AG04450 (cell line): Measurements from ENCODE around the gene MAN1C1. TPM values are rescaled to one million over a fixed set of nuclear protein-coding genes. Genes with fewer than 3 reads are reported as not detected.

Experiments
- CTCF ChIA-PET: fragments of 300-600, 350-600 bp; formaldehyde crosslinking; extraction: SDS; loops from one replicate; lab custom pipeline; 2022; ENCODE audit warnings: antibody characterized with exemption, inconsistent platforms; lab: Charles Lee
- POLR2A ChIA-PET: fragments of 350-600 bp; formaldehyde crosslinking; extraction: SDS; loops from one replicate; lab custom pipeline; 2021; ENCODE audit warnings: antibody characterized with exemption, inconsistent platforms; lab: Yijun Ruan, JAX
- DNase-seq: peaks from one replicate; pipeline ENCODE4 v3.0.0-alpha.2; 2011; ENCODE audit warnings: low read depth, low spot score
- H3K27ac ChIP-seq: one replicate; pipeline ENCODE4 v1.5.1; 2012; ENCODE audit warnings: low read depth, low read length, control low read depth
- H3K27me3 ChIP-seq: one replicate; pipeline ENCODE4 v1.6.0; 2012; ENCODE audit warnings: low read length; ENCODE audit not compliant: control insufficient read depth, insufficient read depth
- H3K4me3 ChIP-seq: 2 replicates; pipeline ENCODE4 v1.5.1; 2011; ENCODE audit warnings: mild to moderate bottlenecking, low read depth, low read length, control low read depth
- H3K9me3 ChIP-seq: 2 replicates; pipeline ENCODE4 v1.5.1; 2012; ENCODE audit warnings: low read length; ENCODE audit not compliant: control insufficient read depth, insufficient read depth
- polyA plus RNA-seq: library from polyadenylated mRNA; depleted of rRNA; stranded (reverse); fragments of >200 nt; gene quantifications from 2 replicates; pipeline ENCODE4 v1.2.3, GENCODE V29; 2011
- TF ChIP-seq, protein P1 (sequence below): IDR thresholded peaks from 2 replicates; pipeline ENCODE4 v1.5.1; 2011; ENCODE audit warnings: low read depth, low read length, control low read depth, inconsistent platforms

The MAN1C1 gene
- polyA plus RNA-seq, 1 experiment, result 16.9 TPM

DNA sequence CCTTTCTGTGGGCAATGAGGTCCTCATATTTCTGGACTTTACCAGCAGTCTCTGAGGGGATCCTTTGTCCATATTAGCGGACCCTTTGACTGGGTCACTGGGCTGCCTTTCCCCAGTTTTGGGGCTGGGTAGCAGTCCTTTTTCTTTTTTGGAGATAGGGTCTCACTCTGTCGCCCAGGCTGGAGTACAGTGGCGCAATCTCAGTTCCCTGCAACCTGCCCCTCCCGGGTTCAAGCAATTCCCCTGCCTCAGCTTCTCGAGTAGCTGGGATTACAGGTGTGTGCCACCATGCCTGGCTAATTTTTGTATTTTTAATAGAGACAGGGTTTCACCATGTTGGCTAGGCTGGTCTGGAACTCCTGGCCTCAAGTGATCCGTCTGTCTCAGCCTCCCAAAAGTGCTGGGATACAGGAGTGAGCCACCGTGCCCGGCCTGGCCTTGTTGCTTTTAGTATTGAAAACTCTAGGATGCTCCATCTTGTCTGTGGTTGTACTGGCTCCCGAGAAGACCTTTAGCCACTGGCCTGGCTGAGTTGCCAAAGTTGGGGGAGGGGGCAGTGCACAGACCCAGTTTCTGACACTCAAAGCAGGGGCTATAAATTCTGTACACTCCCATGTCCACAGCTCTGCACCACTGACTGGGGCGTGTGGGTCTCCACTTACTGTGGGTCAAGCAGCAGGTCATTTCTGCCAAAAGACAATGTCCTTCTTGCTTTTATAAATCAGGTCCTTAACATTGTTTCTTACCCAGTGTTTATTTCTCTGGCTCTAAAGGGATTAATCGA, 33.1 kb downstream of the MAN1C1 start:
- DNase-seq, result no peak
- no peak overlapping the region for H3K4me3 ChIP-seq
- CTCF ChIA-PET, result no interaction called here
- H3K9me3 ChIP-seq, result no peaks in the 10 kb centered on the region
- POLR2A ChIA-PET, result no interaction called here
- peaks cover 17% of the 10 kb centered on the region for H3K27me3 ChIP-seq
- no peak overlapping the region for H3K27ac ChIP-seq
- TF ChIP-seq, protein P1, sequence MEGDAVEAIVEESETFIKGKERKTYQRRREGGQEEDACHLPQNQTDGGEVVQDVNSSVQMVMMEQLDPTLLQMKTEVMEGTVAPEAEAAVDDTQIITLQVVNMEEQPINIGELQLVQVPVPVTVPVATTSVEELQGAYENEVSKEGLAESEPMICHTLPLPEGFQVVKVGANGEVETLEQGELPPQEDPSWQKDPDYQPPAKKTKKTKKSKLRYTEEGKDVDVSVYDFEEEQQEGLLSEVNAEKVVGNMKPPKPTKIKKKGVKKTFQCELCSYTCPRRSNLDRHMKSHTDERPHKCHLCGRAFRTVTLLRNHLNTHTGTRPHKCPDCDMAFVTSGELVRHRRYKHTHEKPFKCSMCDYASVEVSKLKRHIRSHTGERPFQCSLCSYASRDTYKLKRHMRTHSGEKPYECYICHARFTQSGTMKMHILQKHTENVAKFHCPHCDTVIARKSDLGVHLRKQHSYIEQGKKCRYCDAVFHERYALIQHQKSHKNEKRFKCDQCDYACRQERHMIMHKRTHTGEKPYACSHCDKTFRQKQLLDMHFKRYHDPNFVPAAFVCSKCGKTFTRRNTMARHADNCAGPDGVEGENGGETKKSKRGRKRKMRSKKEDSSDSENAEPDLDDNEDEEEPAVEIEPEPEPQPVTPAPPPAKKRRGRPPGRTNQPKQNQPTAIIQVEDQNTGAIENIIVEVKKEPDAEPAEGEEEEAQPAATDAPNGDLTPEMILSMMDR, result no peak

DNA sequence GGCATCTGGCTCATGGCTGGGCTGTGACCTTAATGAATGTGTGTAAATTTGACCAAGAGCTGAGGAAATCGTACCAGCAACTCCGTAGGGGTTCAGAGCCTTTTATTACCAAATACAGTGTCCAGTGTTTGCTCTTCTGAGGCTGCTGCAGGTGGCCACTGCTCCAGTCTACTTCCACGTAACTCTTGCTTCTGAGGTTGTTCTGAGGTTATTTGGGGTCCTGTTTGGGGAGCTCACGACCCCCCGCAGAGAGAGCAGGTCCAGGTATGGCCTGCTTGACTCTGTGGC, 33.6 kb downstream of the MAN1C1 start:
- peaks cover 15% of the 10 kb centered on the region for H3K27me3 ChIP-seq
- no peaks in the 10 kb centered on the region for H3K9me3 ChIP-seq
- TF ChIP-seq, protein P1, result no peak
- ChIA-PET POLR2A (no interaction called here), CTCF (no interaction called here)
- H3K4me3 ChIP-seq, result no peak overlapping the region
- no peak for DNase-seq
- no peak overlapping the region for H3K27ac ChIP-seq

DNA sequence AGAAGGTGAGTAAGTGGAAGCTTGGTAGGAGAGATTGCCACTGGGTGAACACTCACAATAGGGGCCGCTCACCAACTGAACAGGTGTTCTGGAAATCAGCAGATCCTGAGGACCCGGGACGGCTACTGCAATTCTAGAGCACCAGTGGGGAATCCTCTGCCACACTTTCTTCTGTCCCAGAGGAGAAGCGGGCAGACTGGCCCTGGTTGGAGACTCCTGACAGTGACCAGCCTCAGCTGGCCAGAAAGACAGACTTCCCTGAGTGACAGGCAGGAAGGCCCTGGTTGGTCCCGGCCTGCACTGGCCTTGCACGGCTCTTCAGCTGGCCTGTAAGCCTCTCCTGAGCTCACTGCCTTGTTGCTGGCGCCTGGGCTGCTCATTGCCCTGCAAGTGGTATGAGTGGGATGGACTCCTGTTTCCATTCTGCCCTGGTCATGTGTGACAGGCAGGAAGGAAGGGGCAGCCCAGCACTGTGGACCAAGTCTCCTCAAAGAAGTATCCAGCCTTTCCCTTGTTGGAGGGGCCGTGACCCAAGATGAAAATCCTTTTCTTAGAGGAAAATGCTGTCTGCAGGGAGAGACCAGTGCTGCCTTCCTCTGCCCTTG, 34.5 kb downstream of the MAN1C1 start:
- DNase-seq, result no peak
- H3K27ac ChIP-seq, result no peak overlapping the region
- peaks cover 17% of the 10 kb centered on the region for H3K27me3 ChIP-seq
- H3K9me3 ChIP-seq, result no peaks in the 10 kb centered on the region
- ChIA-PET CTCF (no interaction called here), POLR2A (no interaction called here)
- H3K4me3 ChIP-seq, result no peak overlapping the region
- TF ChIP-seq, protein P1, result no peak

DNA sequence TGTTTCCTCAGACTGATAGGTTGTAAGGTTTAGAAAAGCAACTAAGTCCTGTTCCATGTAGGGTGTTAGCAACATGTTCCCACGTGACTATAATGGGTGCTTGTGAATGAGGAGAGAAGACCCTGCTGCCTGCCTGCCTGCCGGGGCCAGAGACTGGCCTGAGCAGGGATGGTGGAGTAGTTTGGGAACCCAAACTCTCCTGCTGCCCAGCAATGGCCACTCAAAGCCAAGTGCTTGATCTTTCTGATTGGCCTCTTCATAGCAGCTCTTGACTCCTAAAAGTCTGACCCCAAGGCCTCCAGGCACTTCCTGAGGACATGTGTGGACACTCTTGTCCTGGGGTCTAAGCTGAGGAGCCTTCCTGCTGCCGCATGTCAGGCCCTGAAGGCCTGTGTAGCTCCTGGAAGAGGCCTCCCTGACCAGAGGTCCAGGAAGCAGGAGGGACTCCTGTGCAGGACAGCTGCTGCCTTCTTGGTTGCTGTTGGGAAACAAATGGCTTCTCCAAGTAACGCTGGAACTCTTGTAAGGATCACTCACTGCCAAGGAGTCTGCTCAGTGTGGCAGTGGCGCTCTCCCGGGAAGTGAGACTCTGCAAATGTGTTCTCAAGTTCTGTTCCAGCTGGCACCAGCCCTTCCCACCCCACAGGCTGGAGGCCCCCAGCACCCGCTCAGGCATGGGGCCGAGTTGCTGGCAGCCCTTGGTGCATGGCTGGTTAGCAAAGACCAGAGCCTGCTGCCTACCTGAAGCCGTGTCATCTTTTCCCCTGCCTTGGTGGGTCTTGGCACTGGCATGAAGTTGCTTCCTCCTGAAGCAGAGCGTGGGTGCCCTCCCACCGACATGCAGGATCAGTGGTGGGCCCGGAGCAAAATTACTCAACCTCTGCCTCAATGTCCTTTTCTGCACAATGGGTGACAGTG, 35.5 kb downstream of the MAN1C1 start:
- ChIA-PET POLR2A (no interaction called here), CTCF (no interaction called here)
- Histone ChIP-seq H3K9me3 (no peaks in the 10 kb centered on the region), H3K4me3 (no peak overlapping the region), H3K27me3 (peaks cover 17% of the 10 kb centered on the region), H3K27ac (no peak overlapping the region)
- TF ChIP-seq, protein P1, result no peak
- no peak for DNase-seq

DNA sequence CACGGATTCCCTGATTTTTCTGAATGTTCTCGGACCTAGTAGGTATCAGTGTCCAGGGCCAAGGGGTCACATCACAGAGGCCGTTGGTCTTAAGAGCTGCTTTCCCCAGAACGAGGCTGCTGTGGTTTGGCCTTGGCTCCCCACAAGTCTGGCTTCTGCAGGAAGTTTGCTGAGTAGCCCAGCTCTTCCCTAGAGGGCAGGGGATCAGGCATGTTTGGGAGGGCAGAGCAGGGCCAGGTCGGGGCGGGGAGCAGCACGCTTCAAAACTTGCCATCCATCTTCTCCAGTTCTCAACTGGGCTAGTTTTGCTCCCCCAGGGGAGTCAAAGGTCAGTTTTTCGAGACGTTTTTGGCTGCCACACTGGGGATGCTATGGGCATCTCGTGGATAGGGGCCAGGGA, 37.0 kb downstream of the MAN1C1 start:
- no peak overlapping the region for H3K4me3 ChIP-seq
- no peak overlapping the region for H3K27ac ChIP-seq
- H3K27me3 ChIP-seq, result peaks cover 8% of the 10 kb centered on the region
- ChIA-PET POLR2A (interaction anchor here (0.6 kb wide), 1 partner anchor 76 kb away, joined by 6 read pairs; no protein-coding TSS in a partner anchor), CTCF (no interaction called here)
- DNase-seq, result no peak
- TF ChIP-seq, protein P1, result no peak
- H3K9me3 ChIP-seq, result no peaks in the 10 kb centered on the region
